GM21528 (cell line): ENCODE measurements around the gene VPS29.
"Not testable (repeated sequence)": the region's sequence is repeated elsewhere in the genome, so short reads cannot be mapped to it uniquely, and the experiment has no call there.

ENCODE experiments used
- ATAC-seq: cut with Tn5 transposase; IDR thresholded peaks from one replicate; pipeline ENCODE4 v1.9.1; 2021; ENCODE audit warnings: mild to moderate bottlenecking, moderate library complexity; ENCODE audit not compliant: unreplicated experiment, low FRiP score

VPS29 gene

DNA sequence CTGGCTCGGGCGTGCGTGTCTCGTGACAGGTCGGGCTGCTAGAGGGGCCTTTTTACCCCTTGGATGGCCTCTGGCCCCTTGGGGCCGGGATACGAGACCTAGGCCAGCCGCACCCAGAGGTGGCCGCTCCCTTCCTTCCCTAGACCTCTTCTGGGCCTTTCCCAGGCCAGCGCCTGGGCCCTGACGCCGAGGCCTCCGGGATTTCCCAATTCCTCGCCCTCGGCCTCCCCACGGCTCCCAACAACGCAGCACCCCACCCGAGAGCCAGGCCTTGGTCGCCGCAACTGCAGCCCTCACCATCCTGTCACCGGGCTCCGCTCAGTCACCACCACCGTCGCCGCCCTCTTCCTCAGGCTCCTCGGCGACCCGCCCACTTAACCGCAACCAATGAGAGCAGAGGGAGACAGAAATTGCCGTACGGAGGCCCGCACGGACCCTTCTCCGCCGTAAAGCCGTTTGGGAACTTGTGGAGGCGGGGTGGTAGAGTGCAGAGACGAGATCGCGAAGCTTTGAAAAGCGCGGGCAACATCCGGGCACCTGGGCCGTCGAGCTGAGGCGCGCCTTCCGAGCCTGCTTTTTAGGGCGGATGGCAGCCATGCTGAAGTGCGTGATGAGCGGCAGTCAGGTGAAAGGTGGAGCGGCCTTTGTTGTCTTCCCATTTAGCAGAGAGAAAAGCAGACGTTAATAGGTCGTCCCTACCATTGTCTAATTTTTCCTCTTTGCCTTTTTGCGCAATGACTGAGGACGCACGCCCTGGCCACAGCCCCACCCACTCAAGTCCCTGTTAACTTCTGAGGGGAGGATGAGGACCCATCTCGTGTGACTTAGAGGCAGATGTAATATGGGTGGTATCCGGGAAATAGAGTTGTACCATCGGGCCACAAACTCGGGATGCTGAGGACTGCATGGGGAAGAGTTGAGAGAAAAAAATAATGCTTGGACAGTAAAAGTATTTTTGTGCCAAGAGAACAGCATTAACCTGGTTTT lies at the start of gene VPS29, which contains the start of gene RAD9B:
VPS29 (minus strand) TSS at position 360 of the 987 bp plus-strand sequence; CDS start at position 300, 60 bp downstream.
RAD9B (plus strand) TSS at position 580 of the 987 bp plus-strand sequence; CDS start at position 587, 7 bp downstream.
- ATAC-seq, result peak; percentile 92

DNA sequence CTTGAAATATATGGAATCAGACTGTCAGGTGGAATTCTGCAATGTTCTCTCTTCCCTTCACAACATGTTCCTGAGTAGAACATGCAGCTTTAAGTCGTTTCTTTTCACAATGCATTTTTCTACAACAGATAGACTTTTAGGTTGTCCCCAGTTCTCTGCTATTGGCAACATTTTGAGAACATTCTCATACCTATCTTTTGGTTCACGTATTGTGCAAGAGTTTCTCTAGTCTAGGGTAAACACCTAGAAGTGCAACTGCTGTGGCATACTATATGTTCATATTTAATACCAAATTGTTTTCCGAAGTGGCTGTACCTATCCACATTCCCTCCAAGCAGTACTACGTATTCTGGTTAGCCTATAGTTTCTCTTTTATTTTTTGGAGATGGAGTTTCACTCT lies 49.1 kb upstream of the VPS29 start:
- ATAC-seq, result no peak

DNA sequence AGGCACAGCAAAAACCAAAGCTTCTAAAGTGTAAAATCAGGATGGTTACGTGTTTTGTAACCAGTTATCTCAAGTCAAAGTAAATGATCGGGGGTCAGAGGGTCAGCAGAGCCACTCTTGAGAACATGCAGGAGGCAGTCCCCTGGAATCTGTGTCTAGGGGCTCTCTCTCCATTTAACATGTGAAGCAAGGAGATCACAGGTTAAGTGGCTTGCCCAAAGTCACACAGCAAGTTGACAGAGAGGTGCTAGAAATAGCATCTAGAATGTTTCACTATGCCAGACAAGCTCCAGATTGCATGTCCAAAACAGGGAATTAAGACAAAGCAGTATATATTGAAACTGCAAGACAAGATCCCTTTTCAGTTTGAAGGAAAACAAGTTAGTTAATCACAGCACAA lies 47.8 kb upstream of the VPS29 start:
- no peak for ATAC-seq

DNA sequence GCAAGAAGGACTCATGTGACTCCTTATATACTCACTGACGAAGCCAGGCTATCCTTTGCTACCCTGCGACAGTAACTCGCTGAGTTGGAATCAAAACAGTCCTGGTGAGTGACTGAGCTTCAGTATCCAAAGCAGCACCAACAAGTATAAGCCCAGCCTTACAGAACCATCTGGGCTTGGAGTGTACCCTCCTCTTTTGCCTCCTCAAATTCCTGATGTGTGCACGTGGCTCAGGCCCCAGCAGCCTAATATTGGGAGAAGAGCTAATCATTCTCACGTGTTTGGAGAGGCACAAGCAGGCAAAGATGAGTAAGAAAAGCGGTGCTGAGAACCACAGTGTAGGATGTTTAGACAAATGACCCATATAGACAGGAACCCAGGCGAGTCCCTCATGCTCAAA lies 46.8 kb upstream of the VPS29 start:
- no peak for ATAC-seq

DNA sequence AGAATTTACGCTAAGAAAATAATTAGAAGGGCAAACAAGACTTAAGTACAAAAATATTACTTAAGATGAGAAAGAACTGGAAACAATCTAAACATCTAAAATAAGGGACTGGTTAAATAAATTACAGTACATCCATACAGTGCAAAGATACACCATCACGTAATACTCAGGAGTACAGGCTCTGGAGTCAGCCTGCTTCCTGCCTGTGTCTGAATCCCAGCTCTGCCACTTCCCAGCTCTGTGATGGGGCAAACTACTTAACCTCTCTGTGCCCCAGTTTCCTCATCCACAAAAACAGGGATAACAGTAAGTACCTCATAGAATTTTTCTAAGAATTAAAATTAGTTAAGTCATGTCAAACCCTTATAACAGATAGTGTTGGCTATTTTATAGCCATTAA lies 45.2 kb upstream of the VPS29 start:
- ATAC-seq, result no peak

DNA sequence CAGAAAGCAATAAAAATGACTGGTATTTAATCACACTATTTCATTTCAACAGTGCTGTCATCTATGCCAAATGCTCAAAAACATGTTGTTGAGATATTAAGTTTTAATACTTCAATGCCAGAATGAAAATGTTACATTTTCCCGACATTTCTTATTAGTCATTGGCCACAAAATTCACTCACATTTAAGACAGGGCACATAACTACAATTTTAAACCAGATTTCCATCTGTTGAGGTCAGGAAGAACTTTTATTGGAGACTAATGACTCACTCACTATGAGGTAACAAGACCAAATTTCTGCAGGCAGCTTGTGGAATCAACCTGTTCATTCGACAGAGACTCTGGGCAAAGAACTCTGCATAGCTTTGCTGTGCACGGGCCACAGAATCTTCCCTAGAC lies 44.4 kb upstream of the VPS29 start:
- ATAC-seq, result no peak

DNA sequence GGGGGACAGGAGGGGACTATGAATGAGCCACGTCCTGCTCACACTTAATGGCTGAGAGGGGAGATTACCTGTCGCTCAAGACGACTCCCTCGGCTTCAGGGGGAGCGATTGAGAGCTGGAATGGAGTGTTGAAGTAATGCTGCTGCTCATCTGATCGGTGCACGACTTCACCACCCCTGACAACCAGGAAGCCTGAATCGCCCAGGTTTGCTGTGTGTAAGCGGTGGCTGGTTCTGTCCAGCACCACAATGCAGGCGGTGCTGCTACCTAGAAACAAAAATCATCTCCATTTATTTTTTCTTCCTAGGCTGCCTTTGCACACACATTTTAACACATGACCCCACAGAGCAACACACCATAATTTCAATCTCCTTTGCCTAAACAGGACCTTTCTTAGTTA lies 43.9 kb upstream of the VPS29 start:
- no peak for ATAC-seq

DNA sequence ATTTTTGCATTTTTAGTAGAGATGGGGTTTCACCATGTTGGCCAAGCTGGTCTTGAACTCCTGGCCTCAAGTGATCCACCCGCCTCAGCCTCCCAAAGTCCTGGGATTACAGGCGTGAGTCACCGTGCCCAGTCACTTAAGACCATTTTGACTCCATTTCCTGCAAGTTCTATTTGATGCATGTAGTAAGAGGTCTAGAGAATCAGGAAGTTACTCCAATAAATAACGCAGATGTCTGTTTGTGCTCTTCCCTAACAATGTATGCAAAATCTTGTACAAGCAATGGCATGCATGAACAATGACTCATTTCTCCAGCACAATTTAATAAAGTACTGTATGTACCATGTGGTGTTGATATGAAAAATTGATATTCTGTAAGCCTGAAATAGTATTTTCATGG lies 43.3 kb upstream of the VPS29 start:
- not testable (repeated sequence) for ATAC-seq

DNA sequence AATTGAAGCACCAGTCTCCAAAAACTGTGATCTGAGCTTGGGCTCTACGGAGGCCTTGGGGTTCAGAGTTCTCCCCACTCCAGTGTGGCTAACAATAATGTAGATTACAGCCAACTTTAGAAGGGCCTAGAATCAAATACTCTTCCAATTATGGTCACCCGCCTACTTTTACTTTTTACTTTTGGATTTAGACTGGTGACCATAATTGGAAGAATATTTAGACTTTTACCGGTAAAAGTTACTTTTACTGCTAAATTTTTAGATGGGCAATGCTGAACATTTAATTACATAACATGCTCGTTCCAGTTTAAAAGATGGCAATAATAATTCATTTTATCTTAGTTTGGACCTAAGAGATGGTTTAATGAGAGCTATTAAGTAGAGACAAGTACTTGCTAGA lies 42.1 kb upstream of the VPS29 start:
- no peak for ATAC-seq

DNA sequence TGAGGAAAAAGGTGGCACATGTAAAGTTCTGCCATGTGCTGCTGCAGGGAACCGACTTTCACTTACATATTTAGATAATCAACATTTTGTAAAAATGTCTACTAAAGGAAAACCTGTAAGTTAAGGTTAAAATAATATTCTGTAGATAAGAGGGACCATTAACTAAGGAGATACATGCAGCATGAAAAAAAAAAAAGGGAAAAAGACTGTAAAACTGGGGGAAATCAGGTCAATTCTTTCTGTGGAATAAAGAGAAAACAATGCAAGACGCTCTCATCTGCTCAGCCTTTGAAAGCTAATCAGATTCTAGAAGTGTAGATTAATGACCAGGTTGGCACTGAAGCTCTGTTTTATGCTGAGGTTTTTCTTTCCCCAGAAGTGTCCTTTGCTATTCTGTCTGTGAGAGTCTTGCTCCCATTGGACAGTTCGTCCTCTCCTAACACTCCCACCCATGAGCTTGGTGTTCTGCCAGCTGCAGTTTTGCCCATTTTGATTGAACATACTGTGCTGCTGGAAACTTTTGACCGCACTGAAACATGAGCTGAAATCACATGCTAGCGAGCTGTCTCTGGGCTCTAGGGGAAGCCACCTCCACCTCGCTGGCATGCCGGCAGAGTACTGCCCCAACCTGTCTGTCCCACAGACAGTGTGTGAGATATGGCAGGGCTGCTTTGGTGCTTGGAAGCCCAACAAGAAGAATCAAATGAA lies 41.5 kb upstream of the VPS29 start:
- ATAC-seq, result no peak

DNA sequence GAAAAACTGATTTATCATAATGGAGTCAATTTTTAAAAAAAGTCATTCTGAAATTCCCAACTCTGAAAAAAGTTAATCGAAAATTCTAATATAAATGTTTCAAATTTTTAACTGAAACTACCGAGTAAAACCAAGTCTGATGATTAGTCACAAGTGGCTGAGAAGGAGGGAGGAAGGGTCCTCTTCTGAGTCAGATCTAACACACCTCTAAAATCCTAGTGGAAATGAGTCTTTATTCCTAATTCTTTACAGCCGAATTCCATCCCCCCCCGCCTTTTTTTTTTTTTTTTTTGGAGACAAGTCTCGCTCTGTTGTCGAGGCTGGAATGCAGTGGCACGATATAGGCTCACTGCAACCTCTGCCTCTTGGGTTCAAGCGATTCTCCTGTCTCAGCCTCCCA lies 38.1 kb upstream of the VPS29 start:
- no peak for ATAC-seq

DNA sequence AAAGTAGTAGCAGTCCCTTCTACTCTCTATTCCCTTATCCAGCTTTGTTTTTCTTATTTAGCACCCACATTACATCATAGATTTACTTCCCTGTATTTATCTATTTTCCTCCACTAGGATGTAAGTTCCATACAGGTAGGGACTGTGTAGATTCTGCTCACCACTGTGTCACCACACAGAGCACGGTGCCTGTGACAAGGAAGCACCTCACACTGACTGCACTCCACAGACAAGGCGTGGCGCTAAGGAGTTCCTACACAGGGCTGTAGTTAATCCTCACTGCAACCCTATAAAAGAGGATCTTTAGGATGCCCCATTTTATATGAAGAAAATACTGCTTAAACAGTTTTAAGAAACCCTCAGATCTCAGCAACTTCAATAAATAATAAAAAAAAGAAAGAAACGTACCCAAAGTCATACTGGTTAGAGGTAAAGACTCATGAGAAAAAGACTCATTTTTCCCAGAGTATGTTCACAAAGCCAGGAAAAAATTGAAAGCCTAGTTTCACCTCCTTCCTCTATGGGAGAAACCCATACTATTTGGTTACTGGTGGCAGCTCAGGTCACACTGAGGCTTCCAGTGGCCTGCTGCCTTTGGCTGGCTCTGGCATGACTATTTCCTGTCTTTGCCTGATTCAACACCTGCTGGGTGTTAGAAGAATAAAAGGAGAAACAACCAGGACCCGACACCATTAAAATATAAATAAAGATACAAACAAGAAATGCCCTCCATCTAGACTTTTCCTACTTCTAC lies 37.1 kb upstream of the VPS29 start:
- ATAC-seq, result no peak

DNA sequence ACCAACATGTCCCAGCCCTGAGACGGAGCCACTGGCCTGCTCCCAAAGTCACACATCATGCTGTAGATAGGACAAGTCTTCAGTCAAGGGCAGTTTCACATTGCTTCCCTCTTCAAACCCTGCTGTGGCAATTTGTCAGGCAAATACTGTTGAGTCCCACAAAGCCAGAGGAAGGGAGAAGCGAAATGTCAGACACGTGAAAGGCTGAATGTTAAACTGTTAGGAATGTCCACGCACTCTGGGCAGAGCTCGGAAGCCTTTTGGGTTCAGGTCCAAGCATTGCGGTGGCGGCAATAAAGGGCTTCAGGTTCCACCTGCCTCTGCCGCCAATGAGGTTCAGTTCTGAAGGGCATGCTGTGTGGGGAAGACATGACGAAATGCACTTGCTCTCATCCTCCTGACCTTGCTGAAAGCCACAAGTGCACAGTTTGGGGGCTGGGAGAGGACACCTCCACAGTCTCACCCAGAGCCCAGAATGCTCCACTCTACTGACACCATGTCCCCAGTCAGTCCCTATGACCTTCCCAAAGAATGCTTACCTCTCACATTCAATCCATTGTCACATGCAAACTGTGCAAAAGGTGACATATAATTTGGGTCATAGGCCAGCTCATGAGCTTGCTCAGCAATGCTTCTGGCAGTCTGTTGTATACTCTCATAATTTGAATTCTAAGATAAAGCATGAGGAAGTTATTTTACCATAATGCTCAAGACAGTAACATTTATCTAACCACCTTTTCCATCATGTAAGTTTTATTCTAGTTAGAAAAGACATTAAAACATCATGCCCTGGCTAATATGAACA lies 35.9 kb upstream of the VPS29 start:
- no peak for ATAC-seq

DNA sequence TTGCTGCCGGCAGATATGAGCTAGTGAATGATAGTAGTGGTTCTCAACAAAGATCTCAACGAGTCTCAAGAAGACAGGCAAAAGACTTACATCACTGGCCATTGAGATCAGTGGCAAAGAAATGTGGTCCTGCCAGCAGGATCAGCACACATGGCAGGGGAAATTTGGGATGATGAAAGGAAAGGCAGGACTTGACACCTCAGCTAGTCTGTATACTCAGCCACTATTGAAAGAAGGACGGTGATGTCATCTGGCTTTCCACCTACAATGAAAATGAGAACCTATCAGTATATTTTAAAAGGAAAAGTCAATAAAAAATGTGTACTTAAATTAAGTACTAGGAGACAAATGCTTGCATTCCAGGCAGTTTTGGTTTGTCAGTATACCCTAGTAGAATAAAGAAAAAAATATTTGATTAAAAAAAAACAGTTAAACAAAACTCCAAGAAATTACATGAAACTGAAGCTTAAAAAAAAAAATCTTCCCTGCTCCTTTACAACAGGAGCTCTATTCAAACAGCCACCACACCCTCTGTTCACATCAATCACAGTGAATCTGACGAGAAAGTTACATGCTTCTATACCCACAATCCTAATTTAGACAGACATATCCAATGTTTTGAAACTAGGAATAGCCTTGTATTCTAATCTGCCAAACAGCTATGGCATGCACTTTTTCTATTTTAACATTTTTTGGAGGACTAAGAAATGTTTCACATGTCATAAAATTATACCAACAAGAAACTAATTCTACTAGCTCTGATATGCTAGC lies 35.1 kb upstream of the VPS29 start:
- no peak for ATAC-seq

DNA sequence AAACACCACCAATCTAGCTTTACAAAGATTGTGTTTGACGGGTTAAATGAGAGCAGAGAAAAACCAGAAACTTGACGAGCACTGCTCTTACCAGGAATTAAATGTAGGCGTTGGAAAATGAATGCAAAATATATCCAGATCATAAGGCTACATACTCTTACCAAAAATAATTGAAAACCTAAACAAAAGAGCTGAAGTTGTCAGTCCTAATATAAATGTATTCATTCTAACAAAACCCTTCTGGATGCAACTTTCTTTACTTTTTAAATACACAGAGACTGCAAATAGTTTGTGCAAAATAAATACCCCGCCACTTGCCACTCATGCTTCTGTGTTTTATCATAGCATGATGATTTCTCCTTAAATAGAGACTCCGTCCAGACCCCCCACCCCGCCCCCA lies 32.9 kb upstream of the VPS29 start:
- ATAC-seq, result no peak

DNA sequence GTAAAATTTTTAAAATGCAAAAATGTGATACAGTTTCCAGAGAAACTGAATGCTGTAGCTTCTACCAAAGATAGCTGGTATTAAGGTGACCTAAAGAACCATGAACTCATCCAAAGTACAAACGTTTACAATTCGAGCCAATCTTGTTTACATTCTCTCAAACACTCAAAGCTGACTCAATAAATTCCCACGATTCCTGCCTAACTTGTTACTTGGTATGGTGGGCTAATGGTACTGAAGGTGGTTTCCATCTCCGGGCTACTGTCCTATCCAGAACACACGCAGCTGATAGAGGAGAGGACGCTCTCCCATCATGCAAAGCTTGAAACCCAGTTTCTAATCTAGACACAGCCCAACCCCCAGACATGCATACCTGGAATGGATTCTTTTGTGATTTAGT lies 31.7 kb upstream of the VPS29 start:
- ATAC-seq, result no peak

DNA sequence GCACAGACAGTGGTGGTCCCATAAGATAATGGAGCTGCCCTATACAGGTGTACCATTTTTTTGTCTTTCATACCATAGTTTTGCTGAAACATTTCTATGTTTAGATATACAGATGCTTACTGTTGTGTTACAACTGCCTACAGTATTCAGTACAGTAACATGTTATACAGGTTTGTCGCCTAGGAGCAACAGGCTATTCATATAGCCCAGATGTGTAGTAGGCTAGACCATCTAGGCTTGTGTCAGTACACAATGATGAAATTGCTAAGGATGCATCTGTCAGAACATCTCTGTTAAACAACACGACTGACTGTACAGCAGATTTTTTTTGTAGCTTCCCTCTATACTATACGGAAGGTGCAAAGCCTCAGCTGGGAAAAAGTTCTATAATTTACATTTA lies 30.7 kb upstream of the VPS29 start:
- ATAC-seq, result no peak

DNA sequence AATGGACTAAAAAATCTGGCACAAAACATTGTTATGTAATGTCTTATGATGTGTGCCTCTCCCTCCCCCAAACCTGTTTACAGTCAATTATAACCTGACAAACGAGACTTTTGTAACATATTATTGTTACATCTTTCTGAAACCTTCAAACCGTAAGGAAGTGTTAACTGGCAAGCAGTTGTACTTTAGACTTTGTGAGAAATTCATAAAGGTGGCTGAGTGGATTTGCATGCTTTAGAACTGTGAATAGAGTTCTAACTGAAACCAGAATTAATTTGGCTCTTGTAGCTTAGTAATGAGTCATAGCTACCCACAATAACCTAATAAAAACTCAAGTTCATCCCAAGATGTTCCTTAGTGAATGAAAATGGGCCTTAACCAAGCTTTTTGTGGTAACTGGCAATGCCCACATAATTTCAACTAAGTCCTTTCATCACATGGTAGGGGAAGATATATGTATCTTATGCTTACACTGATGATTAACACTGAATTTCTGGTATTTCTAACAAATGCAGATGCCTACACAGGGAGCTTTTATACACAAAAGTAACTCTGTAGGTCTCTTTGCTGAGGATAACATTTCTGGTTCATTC lies 29.9 kb upstream of the VPS29 start:
- peak; percentile 76 for ATAC-seq

DNA sequence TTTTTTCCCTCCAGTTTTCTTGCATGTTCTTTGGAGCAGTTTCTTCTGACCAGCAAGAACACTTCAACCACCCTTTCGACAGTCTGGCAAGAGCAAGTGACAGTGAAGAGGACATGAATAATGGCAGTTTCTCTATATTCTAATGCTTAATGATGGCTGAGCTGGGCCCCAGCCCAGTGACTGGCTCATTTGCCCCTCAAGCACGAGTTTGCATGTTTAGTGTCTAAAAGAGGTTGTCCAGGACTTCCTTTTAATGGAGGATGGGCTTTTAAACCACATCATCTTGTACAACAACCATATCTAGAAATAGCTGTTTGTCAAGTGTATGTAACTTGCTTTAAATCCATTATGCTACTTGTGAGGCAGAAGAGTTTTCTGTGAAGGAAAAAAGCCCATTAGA lies 28.6 kb upstream of the VPS29 start:
- ATAC-seq, result no peak
